Natural killer cell (primary cell): ENCODE results near the gene ALOX12B. TPM values are rescaled to one million over a fixed set of nuclear protein-coding genes. Genes with fewer than 3 reads are reported as not detected.

Source experiments
- ATAC-seq, 3 donors: fragments of 150-1000 bp in 2 of 3; fragments of 200-7000 bp in 1 of 3; cut with Tn5 transposase; 1 replicate in 1 of 3; 2 replicates in 2 of 3; pipeline ENCODE4 v1.10.0; 2021; ENCODE audit warnings: mild to moderate bottlenecking in 2 of 3, moderate library complexity in 2 of 3
- DNase-seq, 2 donors: peaks; one replicate each; pipeline versions ENCODE4 v3.0.0 to v3.0.0-alpha.2; 2013 to 2021; ENCODE audit warnings: mixed read lengths in 1 of 2
- H3K27ac ChIP-seq: one replicate; pipeline ENCODE4 v1.5.1; 2013; ENCODE audit warnings: mild to moderate bottlenecking, low read length
- H3K27me3 ChIP-seq: one replicate; pipeline ENCODE4 v1.6.1; 2013; ENCODE audit warnings: low read length; ENCODE audit not compliant: control insufficient read depth, insufficient read depth
- H3K36me3 ChIP-seq: one replicate; pipeline ENCODE4 v1.6.1; 2013; ENCODE audit warnings: low read length; ENCODE audit not compliant: control insufficient read depth, insufficient read depth
- H3K4me1 ChIP-seq: one replicate; pipeline ENCODE4 v1.6.1; 2013; ENCODE audit warnings: low read length; ENCODE audit not compliant: control insufficient read depth, insufficient read depth
- H3K4me3 ChIP-seq: one replicate; pipeline ENCODE4 v1.5.1; 2013; ENCODE audit warnings: low read length
- H3K9me3 ChIP-seq: one replicate; pipeline ENCODE4 v1.6.1; 2013; ENCODE audit warnings: low read length; ENCODE audit not compliant: control insufficient read depth, insufficient read depth
- H3K27ac Mint-ChIP-seq, 2 donors: one replicate each; pipeline ENCODE4 v1.8.0; 2022; ENCODE audit warnings: mild to moderate bottlenecking in 2 of 2, mixed read lengths in 2 of 2, moderate library complexity in 1 of 2
- H3K27me3 Mint-ChIP-seq, 2 donors: one replicate each; pipeline ENCODE4 v1.8.0; 2022; ENCODE audit warnings: low read depth in 2 of 2, mixed read lengths in 2 of 2
- H3K36me3 Mint-ChIP-seq: one replicate; pipeline ENCODE4 v1.8.0; 2022; ENCODE audit warnings: mixed read lengths
- H3K4me1 Mint-ChIP-seq, 2 donors: one replicate each; pipeline ENCODE4 v1.8.0; 2022; ENCODE audit warnings: mixed read lengths in 2 of 2
- H3K4me3 Mint-ChIP-seq: one replicate; pipeline ENCODE4 v1.8.0; 2022; ENCODE audit warnings: mild to moderate bottlenecking, moderate library complexity, mixed read lengths
- H3K9me3 Mint-ChIP-seq, 2 donors: one replicate each; pipeline ENCODE4 v1.8.0; 2022; ENCODE audit warnings: mixed read lengths in 2 of 2
- WGBS: methylation state at CpG from one replicate; pipeline ENCODE4 v1.1.7; 2013; ENCODE audit warnings: missing lambda C conversion rate; ENCODE audit not compliant: insufficient coverage; 5-methylcytosine and 5-hydroxymethylcytosine counted together
- intact Hi-C: fragments of 100-400 bp; cut with micrococcal nuclease; formaldehyde crosslinking; loops from one replicate; pipeline ENCODE4 v1.14.2; 2022
- total RNA-seq, 4 donors: library from RNA; stranded (reverse); fragments of 120-200 nt in 1 of 4; gene quantifications; one replicate each; pipeline versions ENCODE4 v1.2.3 to v1.2.4, GENCODE V29; 2013 to 2022
- TF ChIP-seq, protein P1 (sequence below): fragments of 200-600 bp; IDR thresholded peaks from one replicate; pipeline ENCODE4 v1.8.0; 2022; ENCODE audit warnings: antibody characterized with exemption

ALOX12B gene
- total RNA-seq, 3 donors from 2014 or later (not counting 1 experiment from before 2014, with no cell fraction given) = 0.29 to 0.58 (median 0.56) TPM

DNA sequence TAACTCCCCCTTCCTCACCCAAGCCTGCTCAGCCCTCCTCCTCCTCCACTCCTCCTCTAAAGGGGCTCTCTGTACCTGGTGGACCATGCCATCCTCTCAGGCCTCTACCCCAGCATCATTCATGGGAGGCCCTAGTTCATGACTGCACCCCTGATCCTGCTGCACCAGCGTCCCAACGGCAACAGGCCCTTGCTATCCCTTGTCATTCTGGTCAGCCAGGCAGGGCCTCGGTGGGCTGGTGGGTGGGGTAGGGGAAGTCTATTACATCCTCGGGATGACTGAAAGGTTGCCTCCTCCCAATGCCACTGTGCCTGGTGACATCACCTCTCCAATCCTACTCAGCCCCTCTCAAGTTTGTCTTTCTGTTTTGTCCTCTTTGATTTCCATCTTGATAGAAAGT lies 19.7 kb downstream of the ALOX12B start:
- Mint-ChIP-seq H3K4me3 (no peak overlapping the region), H3K9me3 (no peaks in the 10 kb centered on the region), H3K4me1 (peaks cover 6 to 12% of the 10 kb centered on the region in 2 donors), H3K27me3 (peaks cover 30 to 36% of the 10 kb centered on the region in 2 donors), H3K36me3 (no peaks in the 10 kb centered on the region), H3K27ac (no peak overlapping the region)
- Histone ChIP-seq H3K27me3 (peaks cover 27% of the 10 kb centered on the region), H3K9me3 (no peaks in the 10 kb centered on the region), H3K27ac (no peak overlapping the region), H3K4me1 (peaks cover 26% of the 10 kb centered on the region), H3K4me3 (no peak overlapping the region), H3K36me3 (no peaks in the 10 kb centered on the region)
- WGBS = no CpG with 5 or more reads among the region's 4 CpGs
- TF ChIP-seq, protein P1, sequence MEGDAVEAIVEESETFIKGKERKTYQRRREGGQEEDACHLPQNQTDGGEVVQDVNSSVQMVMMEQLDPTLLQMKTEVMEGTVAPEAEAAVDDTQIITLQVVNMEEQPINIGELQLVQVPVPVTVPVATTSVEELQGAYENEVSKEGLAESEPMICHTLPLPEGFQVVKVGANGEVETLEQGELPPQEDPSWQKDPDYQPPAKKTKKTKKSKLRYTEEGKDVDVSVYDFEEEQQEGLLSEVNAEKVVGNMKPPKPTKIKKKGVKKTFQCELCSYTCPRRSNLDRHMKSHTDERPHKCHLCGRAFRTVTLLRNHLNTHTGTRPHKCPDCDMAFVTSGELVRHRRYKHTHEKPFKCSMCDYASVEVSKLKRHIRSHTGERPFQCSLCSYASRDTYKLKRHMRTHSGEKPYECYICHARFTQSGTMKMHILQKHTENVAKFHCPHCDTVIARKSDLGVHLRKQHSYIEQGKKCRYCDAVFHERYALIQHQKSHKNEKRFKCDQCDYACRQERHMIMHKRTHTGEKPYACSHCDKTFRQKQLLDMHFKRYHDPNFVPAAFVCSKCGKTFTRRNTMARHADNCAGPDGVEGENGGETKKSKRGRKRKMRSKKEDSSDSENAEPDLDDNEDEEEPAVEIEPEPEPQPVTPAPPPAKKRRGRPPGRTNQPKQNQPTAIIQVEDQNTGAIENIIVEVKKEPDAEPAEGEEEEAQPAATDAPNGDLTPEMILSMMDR = no peak
- intact Hi-C loops = no loop called here
- ATAC-seq (no peak), DNase-seq (no peak)

GRCh38 chr17:8066841-8067775 lies 20.4 kb downstream of the ALOX12B start:
- H3K4me3 Mint-ChIP-seq = no peak overlapping the region
- H3K27me3 Mint-ChIP-seq = peaks cover 30 to 35% of the 10 kb centered on the region in 2 donors
- DNase-seq (no peak), ATAC-seq (no peak)
- intact Hi-C loops = no loop called here
- Histone ChIP-seq H3K4me1 (peaks cover 19% of the 10 kb centered on the region), H3K27me3 (peaks cover 27% of the 10 kb centered on the region), H3K36me3 (no peaks in the 10 kb centered on the region), H3K4me3 (no peak overlapping the region), H3K9me3 (no peaks in the 10 kb centered on the region), H3K27ac (no peak overlapping the region)
- H3K9me3 Mint-ChIP-seq = no peaks in the 10 kb centered on the region
- H3K4me1 Mint-ChIP-seq = peaks cover 0 to 5% of the 10 kb centered on the region in 2 donors
- TF ChIP-seq, protein P1 = no peak
- no peak overlapping the region for H3K27ac Mint-ChIP-seq
- WGBS = 80% methylated on average over 11 of the region's 15 CpGs
- no peaks in the 10 kb centered on the region for H3K36me3 Mint-ChIP-seq

DNA sequence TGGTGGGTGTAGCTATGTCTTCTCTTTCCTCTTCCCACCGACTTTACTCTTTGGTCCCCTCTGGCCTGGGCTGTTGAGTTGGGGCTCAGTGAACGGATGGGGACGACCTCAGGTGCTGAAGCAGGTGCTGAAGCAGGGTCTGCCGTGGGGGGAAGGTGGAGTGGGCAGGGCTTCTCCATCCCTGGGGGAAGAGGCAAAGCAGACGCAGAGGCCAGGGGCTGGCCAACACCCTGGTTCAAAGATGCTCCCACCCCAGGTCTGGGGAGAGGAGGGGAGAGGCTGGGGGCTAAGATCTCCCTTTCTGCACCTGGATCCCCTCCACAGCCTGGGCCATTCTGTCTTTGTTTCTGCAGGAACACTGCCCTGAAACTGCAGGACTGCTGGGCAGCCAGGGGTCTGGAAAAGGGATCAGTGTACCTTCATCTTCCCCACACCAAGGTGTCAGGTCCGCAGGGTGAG lies 22.9 kb downstream of the ALOX12B start:
- TF ChIP-seq, protein P1 = no peak
- Histone ChIP-seq H3K9me3 (no peaks in the 10 kb centered on the region), H3K27ac (no peak overlapping the region), H3K27me3 (peaks cover 19% of the 10 kb centered on the region), H3K4me3 (no peak overlapping the region), H3K4me1 (peaks cover 13% of the 10 kb centered on the region), H3K36me3 (no peaks in the 10 kb centered on the region)
- Mint-ChIP-seq H3K9me3 (no peaks in the 10 kb centered on the region), H3K36me3 (no peaks in the 10 kb centered on the region), H3K4me1 (no peaks in the 10 kb centered on the region), H3K27ac (no peak overlapping the region), H3K27me3 (peaks cover 28 to 40% of the 10 kb centered on the region in 2 donors), H3K4me3 (no peak overlapping the region)
- ATAC-seq (no peak), DNase-seq (no peak)
- WGBS = 61% methylated on average over 5 of the region's 6 CpGs
- intact Hi-C loops = loop anchor here (5.0 kb wide), 1 partner anchor 238 kb away; no protein-coding TSS in a partner anchor
